ENCODE data around the gene GRIK5. TPM values are rescaled to one million over a fixed set of nuclear protein-coding genes. Genes with fewer than 3 reads are reported as not detected.

Gene GRIK5
- total and polyA plus RNA-seq, 2 donors (not counting 3 experiments of a cell fraction or from before 2014, with no cell fraction given) = 0.80 to 2.2 TPM

GRCh38 chr19:41994521-41994971, 75.5 kb downstream of the GRIK5 start:
- Histone ChIP-seq H4K20me1 (replicated peaks; ENCODE audit: control insufficient read depth, extremely low read depth, insufficient read depth, low read length) (no peaks in the 10 kb centered on the region), H3K4me3 (replicated peaks in 1 of 3; ENCODE audit: insufficient read depth in 1 of 3, low read depth in 1 of 3, low read length in 3 of 3) (no peak overlapping the region), H3K27me3 (ENCODE audit: control insufficient read depth in 2 of 2, insufficient read depth in 2 of 2, low read length in 2 of 2) (peaks cover 12 to 24% of the 10 kb centered on the region in 2 experiments), H3K4me2 (ENCODE audit: insufficient read depth, low read length) (no peak overlapping the region), H3K9ac (replicated peaks; ENCODE audit: extremely low read depth, insufficient read depth, low read length) (no peak overlapping the region), H3K4me1 (ENCODE audit: control insufficient read depth, extremely low read depth, insufficient read depth, low read length) (no peaks in the 10 kb centered on the region), H2AFZ (ENCODE audit: low read depth, low read length) (no peak overlapping the region), H3K79me2 (ENCODE audit: control insufficient read depth, insufficient read depth, low read length) (no peaks in the 10 kb centered on the region), H3K27ac (ENCODE audit: insufficient read depth, low read depth, low read length) (no peak overlapping the region), H3K9me1 (replicated peaks; ENCODE audit: control insufficient read depth, extremely low read depth, insufficient read depth, low read length) (no peaks in the 10 kb centered on the region), H3K9me3 (replicated peaks; ENCODE audit: control insufficient read depth, insufficient read depth, low read length) (no peaks in the 10 kb centered on the region), H3K36me3 (ENCODE audit: control insufficient read depth in 2 of 2, extremely low read depth in 1 of 2, insufficient read depth in 2 of 2, low read length in 2 of 2) (no peaks in the 10 kb centered on the region)
- ChIA-PET CTCF (no interaction called here), POLR2A (no interaction called here)
- intact Hi-C loops (cut with micrococcal nuclease) = no loop called here
- dilution Hi-C loops (cut with MboI; ENCODE audit: extremely low pct_ligation_motif_present, low sequenced_read_pairs) = no loop called here
- no peak for TF ChIP-seq POLR2AphosphoS5 (IDR thresholded peaks at IDR 0.05; ENCODE audit: insufficient read depth, low read depth, low read length)
- no peak for TF ChIP-seq MAX (IDR thresholded peaks at IDR 0.05; ENCODE audit: insufficient read depth, insufficient read length)
- TF ChIP-seq GATA2 (IDR thresholded peaks at IDR 0.05; ENCODE audit: insufficient read depth, insufficient read length, low read depth, low read length) = no peak
- TF ChIP-seq FOS (IDR thresholded peaks at IDR 0.05; ENCODE audit: borderline replicate concordance, insufficient read depth, low read length) = no peak
- no peak for FAIRE-seq
- DNase-seq (ENCODE audit: low read depth, low spot score) = no peak
- BruUV-seq (replicated peaks) = no TSS peak

GRCh38 chr19:41993612-41994483, 76.2 kb downstream of the GRIK5 start, which contains the start of gene ATP1A3:
TSS of gene ATP1A3 (minus strand) at chr19:41994230. CDS start at chr19:41994076, 154 bp downstream.
- ChIA-PET POLR2A (no interaction called here), CTCF (no interaction called here)
- Histone ChIP-seq H3K27ac (ENCODE audit: insufficient read depth, low read depth, low read length) (no peak within 1 kb of the TSS), H2AFZ (ENCODE audit: low read depth, low read length) (peak within 1 kb of the TSS; percentile 1), H3K9me1 (replicated peaks; ENCODE audit: control insufficient read depth, extremely low read depth, insufficient read depth, low read length) (no peaks in the 10 kb centered on the region), H3K9me3 (replicated peaks; ENCODE audit: control insufficient read depth, insufficient read depth, low read length) (no peaks in the 10 kb centered on the region), H3K36me3 (ENCODE audit: control insufficient read depth in 2 of 2, extremely low read depth in 1 of 2, insufficient read depth in 2 of 2, low read length in 2 of 2) (no peaks in the 10 kb centered on the region), H3K4me1 (ENCODE audit: control insufficient read depth, extremely low read depth, insufficient read depth, low read length) (no peaks in the 10 kb centered on the region), H3K9ac (replicated peaks; ENCODE audit: extremely low read depth, insufficient read depth, low read length) (no peak within 1 kb of the TSS), H4K20me1 (replicated peaks; ENCODE audit: control insufficient read depth, extremely low read depth, insufficient read depth, low read length) (no peaks in the 10 kb centered on the region), H3K79me2 (ENCODE audit: control insufficient read depth, insufficient read depth, low read length) (no peaks in the 10 kb centered on the region), H3K27me3 (ENCODE audit: control insufficient read depth in 2 of 2, insufficient read depth in 2 of 2, low read length in 2 of 2) (peaks cover 6 to 20% of the 10 kb centered on the region in 2 experiments), H3K4me3 (replicated peaks in 1 of 3; ENCODE audit: insufficient read depth in 1 of 3, low read depth in 1 of 3, low read length in 3 of 3) (peak within 1 kb of the TSS in 1 of 3 experiments; percentile 21), H3K4me2 (ENCODE audit: insufficient read depth, low read length) (no peak within 1 kb of the TSS)
- intact Hi-C loops (cut with micrococcal nuclease) (no loop called here), dilution Hi-C loops (cut with MboI; ENCODE audit: extremely low pct_ligation_motif_present, low sequenced_read_pairs) (no loop called here)
- peak; percentile 39 for DNase-seq (ENCODE audit: low read depth, low spot score)
- peak; percentile 37 for FAIRE-seq
- TF ChIP-seq EZH2 (IDR thresholded peaks at IDR 0.05; ENCODE audit: borderline replicate concordance, low read depth, low read length, severe bottlenecking) = peak; percentile 55
- TF ChIP-seq FOS (IDR thresholded peaks at IDR 0.05; ENCODE audit: borderline replicate concordance, insufficient read depth, low read length) = no peak
- no peak for TF ChIP-seq JUN (IDR thresholded peaks at IDR 0.05; ENCODE audit: borderline replicate concordance, insufficient read depth, insufficient read length, low read depth)
- TF ChIP-seq POLR2AphosphoS5 (IDR thresholded peaks at IDR 0.05; ENCODE audit: insufficient read depth, low read depth, low read length) = no peak
- TF ChIP-seq MAX (IDR thresholded peaks at IDR 0.05; ENCODE audit: insufficient read depth, insufficient read length) = no peak
- no peak for TF ChIP-seq CTCF (IDR thresholded peaks at IDR 0.05; ENCODE audit: extremely low read depth in 1 of 2, insufficient read depth in 1 of 2, low read depth in 1 of 2, low read length in 2 of 2)
- TF ChIP-seq MYC (IDR thresholded peaks at IDR 0.05; ENCODE audit: low read depth, low read length) = no peak
- TF ChIP-seq GATA2 (IDR thresholded peaks at IDR 0.05; ENCODE audit: insufficient read depth, insufficient read length, low read depth, low read length) = no peak
- no peak for TF ChIP-seq POLR2A (IDR thresholded peaks at IDR 0.05; ENCODE audit: low read depth, low read length)
- no TSS peak for BruUV-seq (replicated peaks)

Measured in endothelial cell of umbilical vein (primary cell).